ACC112 (cell line): ENCODE measurements around the gene PRR14.

Experiments used
- H2AFZ ChIP-seq: fragments of 200-600 bp; sonication (generic); one replicate; pipeline ENCODE4 v1.6.0; 2017; ENCODE audit warnings: antibody characterized with exemption, low read length; ENCODE audit not compliant: unreplicated experiment
- H3K27ac ChIP-seq: fragments of 200-600 bp; sonication (generic); 2 replicates; pipeline ENCODE4 v1.5.1; 2014; ENCODE audit warnings: low read depth, mild to moderate bottlenecking, antibody characterized with exemption, low read length, moderate library complexity
- H3K27me3 ChIP-seq: fragments of 200-600 bp; sonication (generic); 2 replicates; pipeline ENCODE4 v1.6.1; 2014; ENCODE audit warnings: mild to moderate bottlenecking, antibody characterized with exemption, low read length, moderate library complexity, mixed read lengths; ENCODE audit not compliant: insufficient read depth
- H3K36me3 ChIP-seq: fragments of 200-600 bp; sonication (generic); 2 replicates; pipeline ENCODE4 v1.6.1; 2016; ENCODE audit warnings: mild to moderate bottlenecking, antibody characterized with exemption, low read length, moderate library complexity, mixed read lengths; ENCODE audit not compliant: insufficient read depth
- H3K4me1 ChIP-seq: fragments of 200-600 bp; sonication (generic); one replicate; pipeline ENCODE4 v1.6.1; 2016; ENCODE audit warnings: low read length, mixed read lengths; ENCODE audit not compliant: insufficient read depth, unreplicated experiment, control insufficient read depth
- H3K4me3 ChIP-seq: fragments of 200-600 bp; sonication (generic); 2 replicates; pipeline ENCODE4 v1.5.1; 2014; ENCODE audit warnings: mild to moderate bottlenecking, low read depth, low read length
- H3K79me2 ChIP-seq: fragments of 200-600 bp; sonication (generic); one replicate; pipeline ENCODE4 v1.6.0; 2016; ENCODE audit warnings: low read length; ENCODE audit not compliant: control insufficient read depth, unreplicated experiment, insufficient read depth

The PRR14 gene

GRCh38 chr16:30669026-30669902 is 18.5 kb downstream of the PRR14 start:
- no peak overlapping the region for H3K4me3 ChIP-seq
- H3K36me3 ChIP-seq: peaks cover 10% of the 10 kb centered on the region; the same call in 1 of the 2 replicates
- no peak overlapping the region for H3K27ac ChIP-seq
- no peaks in the 10 kb centered on the region for H3K4me1 ChIP-seq
- no peak overlapping the region for H2AFZ ChIP-seq
- peaks cover 5% of the 10 kb centered on the region for H3K79me2 ChIP-seq
- H3K27me3 ChIP-seq: no peaks in the 10 kb centered on the region

- no peaks in the 10 kb centered on the region for H3K79me2 ChIP-seq
- H3K4me1 ChIP-seq: no peaks in the 10 kb centered on the region
- H3K4me3 ChIP-seq: no peak overlapping the region
- H2AFZ ChIP-seq: no peak overlapping the region
- no peaks in the 10 kb centered on the region for H3K27me3 ChIP-seq
- peaks cover 10% of the 10 kb centered on the region; the same call in 1 of the 2 replicates for H3K36me3 ChIP-seq
- H3K27ac ChIP-seq: no peak overlapping the region
These were observed 19.4 kb downstream of the PRR14 start for GRCh38 chr16:30669903-30670824.

DNA sequence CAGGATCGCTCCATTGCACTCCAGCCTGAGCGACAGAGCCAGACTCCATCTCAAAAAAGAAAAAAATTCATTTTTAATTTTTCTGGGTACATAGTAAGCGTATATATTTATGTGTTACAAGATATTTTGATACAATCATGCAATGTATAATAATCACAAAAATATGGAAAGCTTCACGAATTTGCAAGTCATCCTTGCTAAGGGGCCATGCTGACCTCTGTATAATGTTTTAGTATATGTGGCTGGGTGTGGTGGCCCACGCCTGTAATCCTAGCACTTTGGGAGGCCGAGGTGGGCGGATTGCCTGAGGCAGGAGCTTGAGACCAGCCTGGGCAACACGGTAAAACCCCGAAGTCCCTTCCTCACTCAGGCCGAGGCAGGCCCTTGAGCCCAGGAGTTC is 24.4 kb downstream of the PRR14 start:
- H3K79me2 ChIP-seq: no peaks in the 10 kb centered on the region
- H3K36me3 ChIP-seq: no peaks in the 10 kb centered on the region; the same call in 1 of the 2 replicates
- H2AFZ ChIP-seq: no peak overlapping the region
- no peak overlapping the region for H3K4me3 ChIP-seq
- H3K4me1 ChIP-seq: no peaks in the 10 kb centered on the region
- H3K27me3 ChIP-seq: no peaks in the 10 kb centered on the region
- H3K27ac ChIP-seq: no peak overlapping the region

DNA sequence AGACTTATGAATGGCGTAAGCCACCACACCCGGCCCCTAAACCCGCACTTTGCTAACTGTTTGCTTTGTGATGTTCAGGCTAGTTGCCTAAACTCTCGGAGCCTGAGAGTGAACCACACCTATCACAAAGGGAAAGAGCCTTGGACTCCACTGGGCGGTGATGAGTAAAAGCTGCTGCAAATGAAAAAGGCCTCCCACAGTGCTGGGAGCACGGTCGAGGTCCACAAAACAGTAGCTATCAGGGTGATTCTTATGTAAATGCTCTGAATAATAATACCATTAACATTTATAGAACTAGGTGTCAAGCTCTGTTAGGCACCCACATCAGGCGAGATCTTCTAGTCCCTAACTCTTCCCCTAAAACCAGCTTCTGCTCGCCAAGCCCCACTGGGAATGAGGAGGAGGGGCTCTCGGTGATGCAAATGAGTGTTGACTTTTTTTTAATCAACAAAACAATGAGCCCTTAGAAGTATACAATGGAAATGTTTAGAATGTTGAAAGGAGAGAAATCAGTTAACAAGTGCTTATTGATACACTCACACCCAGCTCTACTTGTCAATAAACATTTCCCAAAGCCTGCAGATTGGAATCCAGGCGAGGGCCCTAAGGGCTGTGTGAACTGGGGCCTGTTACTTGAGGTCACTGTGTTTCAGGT is 27.3 kb downstream of the PRR14 start:
- Histone ChIP-seq H3K36me3 (no peaks in the 10 kb centered on the region), H3K27me3 (no peaks in the 10 kb centered on the region), H3K27ac (no peak overlapping the region), H2AFZ (no peak overlapping the region), H3K4me3 (no peak overlapping the region), H3K4me1 (no peaks in the 10 kb centered on the region), H3K79me2 (no peaks in the 10 kb centered on the region)

GRCh38 chr16:30678586-30678970 is 27.8 kb downstream of the PRR14 start:
- H3K36me3 ChIP-seq: no peaks in the 10 kb centered on the region

DNA sequence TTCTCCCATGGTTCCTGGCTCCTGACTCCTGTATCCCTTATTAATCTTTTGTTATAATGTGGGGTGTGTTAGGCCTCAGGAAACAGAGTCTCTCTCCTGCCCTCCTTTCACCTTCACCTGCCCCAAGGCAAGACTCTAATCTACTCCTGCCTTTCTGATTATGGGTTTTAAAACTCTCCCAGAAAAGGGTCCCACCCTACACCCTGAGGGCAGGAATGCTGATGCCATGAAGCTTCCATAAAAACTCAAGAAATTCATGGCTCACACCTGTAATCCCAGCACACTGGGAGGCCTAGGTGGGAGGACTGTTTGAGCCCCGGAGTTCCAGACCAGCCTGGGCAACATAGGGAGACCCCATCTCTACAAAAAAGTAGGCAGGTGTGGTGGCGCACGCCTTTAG is 29.6 kb downstream of the PRR14 start:
- no peak overlapping the region for H2AFZ ChIP-seq
- no peaks in the 10 kb centered on the region for H3K27me3 ChIP-seq

More at GRCh38 chr16:30678586-30678970, 27.8 kb downstream of the PRR14 start:
- H3K27me3 ChIP-seq: no peaks in the 10 kb centered on the region
- no peak overlapping the region for H3K27ac ChIP-seq
- H3K79me2 ChIP-seq: no peaks in the 10 kb centered on the region
- H3K4me1 ChIP-seq: no peaks in the 10 kb centered on the region
- H3K4me3 ChIP-seq: no peak overlapping the region
- H2AFZ ChIP-seq: no peak overlapping the region

GRCh38 chr16:30688701-30689100 is 37.9 kb downstream of the PRR14 start:
- Histone ChIP-seq H3K79me2 (no peaks in the 10 kb centered on the region), H3K4me1 (no peaks in the 10 kb centered on the region), H3K27me3 (no peaks in the 10 kb centered on the region), H3K36me3 (no peaks in the 10 kb centered on the region), H2AFZ (no peak overlapping the region), H3K4me3 (no peak overlapping the region), H3K27ac (no peak overlapping the region)

More for the DNA sequence above, 29.6 kb downstream of the PRR14 start:
- Histone ChIP-seq H3K36me3 (no peaks in the 10 kb centered on the region), H3K79me2 (no peaks in the 10 kb centered on the region), H3K4me3 (no peak overlapping the region), H3K27ac (no peak overlapping the region), H3K4me1 (no peaks in the 10 kb centered on the region)

GRCh38 chr16:30691907-30692306 is 41.1 kb downstream of the PRR14 start:
- Histone ChIP-seq H2AFZ (no peak overlapping the region), H3K79me2 (no peaks in the 10 kb centered on the region), H3K4me1 (no peaks in the 10 kb centered on the region), H3K36me3 (no peaks in the 10 kb centered on the region), H3K27me3 (no peaks in the 10 kb centered on the region), H3K27ac (no peak overlapping the region), H3K4me3 (no peak overlapping the region)

GRCh38 chr16:30692396-30693064 is 41.8 kb downstream of the PRR14 start:
- H3K36me3 ChIP-seq: no peaks in the 10 kb centered on the region
- no peaks in the 10 kb centered on the region for H3K4me1 ChIP-seq
- no peaks in the 10 kb centered on the region for H3K27me3 ChIP-seq
- H2AFZ ChIP-seq: no peak overlapping the region
- H3K4me3 ChIP-seq: no peak overlapping the region
- H3K27ac ChIP-seq: no peak overlapping the region
- H3K79me2 ChIP-seq: no peaks in the 10 kb centered on the region
